Sigmoid colon (tissue), 7 donors: Measurements from ENCODE around the gene ATP1A1. TPM values are rescaled to one million over a fixed set of nuclear protein-coding genes. Genes with fewer than 3 reads are reported as not detected.

ENCODE experiments used
- DNase-seq: peaks from one replicate; pipeline ENCODE4 v3.0.0-alpha.2; 2019
- H3K27ac ChIP-seq, 4 donors: fragments of 200-600 bp; sonication (generic); one replicate each; pipeline ENCODE4 v1.5.1; 2016 to 2019; ENCODE audit warnings: mild to moderate bottlenecking in 1 of 4
- H3K27me3 ChIP-seq, 3 donors: fragments of 200-600 bp; sonication (generic); one replicate each; pipeline ENCODE4 v1.5.1; 2019; ENCODE audit warnings: mild to moderate bottlenecking in 1 of 3
- H3K36me3 ChIP-seq, 4 donors: fragments of 200-600 bp; sonication (generic); one replicate each; pipeline ENCODE4 v1.5.1; 2016 to 2019
- H3K4me1 ChIP-seq, 4 donors: fragments of 200-600 bp; sonication (generic); one replicate each; pipeline ENCODE4 v1.5.1; 2017 to 2019
- H3K4me3 ChIP-seq, 4 donors: fragments of 200-600 bp; sonication (generic); one replicate each; pipeline ENCODE4 v1.5.1; 2017 to 2019; ENCODE audit warnings: mild to moderate bottlenecking in 2 of 4, moderate library complexity in 1 of 4
- H3K9me3 ChIP-seq, 4 donors: fragments of 200-600 bp in 3 of 4; sonication (generic) in 3 of 4; one replicate each; pipeline versions ENCODE4 v1.5.1 to v1.6.1; 2013 to 2019
- CTCF ChIP-seq, 4 experiments: fragments of 450-650 bp in 3 of 4; fragments of 200-600 bp in 1 of 4; IDR thresholded peaks; one replicate each; pipeline ENCODE4 v1.5.1; 2016 to 2019; ENCODE audit warnings: antibody characterized with exemption in 4 of 4, mild to moderate bottlenecking in 3 of 4, moderate library complexity in 2 of 4
- EP300 ChIP-seq, 4 donors: sonication (generic); formaldehyde crosslinking; IDR thresholded peaks; one replicate each; pipeline ENCODE4 v1.6.1; 2017; ENCODE audit warnings: antibody characterized with exemption in 4 of 4
- POLR2A ChIP-seq, 2 donors: fragments of 450-650 bp; IDR thresholded peaks; one replicate each; pipeline ENCODE4 v1.6.1; 2016; ENCODE audit warnings: antibody characterized with exemption in 2 of 2, mild to moderate bottlenecking in 2 of 2, moderate library complexity in 2 of 2
- POLR2AphosphoS5 ChIP-seq, 4 donors: sonication (generic); formaldehyde crosslinking; IDR thresholded peaks; one replicate each; pipeline ENCODE4 v1.6.1; 2017; ENCODE audit warnings: antibody characterized with exemption in 4 of 4
- WGBS, 2 donors: extraction: QIAGEN DNeasy Blood & Tissue Kit; methylation state at CpG; one replicate each; pipeline ENCODE4 v1.1.7; 2013; 5-methylcytosine and 5-hydroxymethylcytosine counted together
- intact Hi-C: fragments of 100-400 bp; cut with DNase I; formaldehyde crosslinking; loops from one replicate; pipeline ENCODE4 v1.15.1; 2023
- polyA plus RNA-seq, 3 donors: library from polyadenylated mRNA; stranded (reverse); fragments of 200-250 nt; gene quantifications; one replicate each; pipeline ENCODE4 v1.2.3, GENCODE V29; 2013
- total RNA-seq, 4 donors: library from RNA; depleted of rRNA; stranded (reverse); fragments of >200 nt; gene quantifications; one replicate each; pipeline ENCODE4 v1.1.0, GENCODE V29; 2016
- donor health status: healthy with polysubstance abuse.
- donor health status: Bipolar disorder and iron deficiency.
- donor health status: healthy.

ATP1A1 gene
- total and polyA plus RNA-seq, 7 donors = 88.6 to 1,099 (median 101) TPM

- WGBS, 2 donors = 97% methylated on average over 1 of the region's 1 CpG
- no peak overlapping the region for H3K4me3 ChIP-seq
- no peaks in the 10 kb centered on the region for H3K9me3 ChIP-seq
- intact Hi-C loops = no loop called here
- no peak for DNase-seq
- H3K27me3 ChIP-seq = no peaks in the 10 kb centered on the region
- H3K36me3 ChIP-seq = peaks cover 47 to 100% (median 75%) of the 10 kb centered on the region in 4 donors
- no peak overlapping the region for H3K27ac ChIP-seq
- H3K4me1 ChIP-seq = no peaks in the 10 kb centered on the region
- TF ChIP-seq CTCF (IDR thresholded peaks at IDR 0.05) (no peak), EP300 (IDR thresholded peaks at IDR 0.05) (no peak), POLR2A (IDR thresholded peaks at IDR 0.05) (no peak), POLR2AphosphoS5 (IDR thresholded peaks at IDR 0.05) (no peak)
Measured at GRCh38 chr1:116396769-116397168, 23.7 kb downstream of the ATP1A1 start.

GRCh38 chr1:116397728-116398127, 24.7 kb downstream of the ATP1A1 start:
- no peaks in the 10 kb centered on the region for H3K4me1 ChIP-seq
- H3K4me3 ChIP-seq = no peak overlapping the region
- no peak for TF ChIP-seq EP300 (IDR thresholded peaks at IDR 0.05)
- TF ChIP-seq POLR2A (IDR thresholded peaks at IDR 0.05) = no peak
- TF ChIP-seq CTCF (IDR thresholded peaks at IDR 0.05) = no peak
- TF ChIP-seq POLR2AphosphoS5 (IDR thresholded peaks at IDR 0.05) = no peak
- H3K27me3 ChIP-seq = no peaks in the 10 kb centered on the region
- peaks cover 47 to 100% (median 80%) of the 10 kb centered on the region in 4 donors for H3K36me3 ChIP-seq
- H3K9me3 ChIP-seq = no peaks in the 10 kb centered on the region
- 84 to 92% methylated on average over 5 of the region's 5 CpGs for WGBS, 2 donors
- no peak overlapping the region for H3K27ac ChIP-seq
- intact Hi-C loops = no loop called here
- DNase-seq = no peak

- Histone ChIP-seq H3K4me1 (no peaks in the 10 kb centered on the region), H3K9me3 (no peaks in the 10 kb centered on the region), H3K4me3 (no peak overlapping the region), H3K36me3 (peaks cover 50 to 100% (median 91%) of the 10 kb centered on the region in 4 donors), H3K27me3 (no peaks in the 10 kb centered on the region), H3K27ac (no peak overlapping the region)
- 90 to 96% methylated on average over 6 of the region's 6 CpGs for WGBS, 2 donors
- DNase-seq = no peak
- TF ChIP-seq EP300 (IDR thresholded peaks at IDR 0.05) = no peak
- TF ChIP-seq POLR2A (IDR thresholded peaks at IDR 0.05) = no peak
- TF ChIP-seq CTCF (IDR thresholded peaks at IDR 0.05) = no peak
- no peak for TF ChIP-seq POLR2AphosphoS5 (IDR thresholded peaks at IDR 0.05)
- intact Hi-C loops = no loop called here
Measured at GRCh38 chr1:116400780-116401179, 27.7 kb downstream of the ATP1A1 start.

GRCh38 chr1:116401646-116402176, 28.7 kb downstream of the ATP1A1 start:
- H3K27ac ChIP-seq = no peak overlapping the region
- TF ChIP-seq POLR2AphosphoS5 (IDR thresholded peaks at IDR 0.05) (no peak), EP300 (IDR thresholded peaks at IDR 0.05) (no peak), CTCF (IDR thresholded peaks at IDR 0.05) (no peak), POLR2A (IDR thresholded peaks at IDR 0.05) (no peak)
- H3K9me3 ChIP-seq = no peaks in the 10 kb centered on the region
- no peak overlapping the region for H3K4me3 ChIP-seq
- no peaks in the 10 kb centered on the region for H3K4me1 ChIP-seq
- 97 to 98% methylated on average over 3 of the region's 3 CpGs for WGBS, 2 donors
- intact Hi-C loops = no loop called here
- no peaks in the 10 kb centered on the region for H3K27me3 ChIP-seq
- peaks cover 58 to 100% (median 86%) of the 10 kb centered on the region in 4 donors for H3K36me3 ChIP-seq
- no peak for DNase-seq

- Histone ChIP-seq H3K36me3 (peaks cover 58 to 100% (median 82%) of the 10 kb centered on the region in 4 donors), H3K9me3 (no peaks in the 10 kb centered on the region), H3K27me3 (no peaks in the 10 kb centered on the region), H3K27ac (no peak overlapping the region), H3K4me1 (no peaks in the 10 kb centered on the region), H3K4me3 (no peak overlapping the region)
- intact Hi-C loops = no loop called here
- 83% methylated on average over 3 of the region's 3 CpGs for WGBS, 2 donors
- TF ChIP-seq EP300 (IDR thresholded peaks at IDR 0.05) = no peak
- no peak for TF ChIP-seq POLR2AphosphoS5 (IDR thresholded peaks at IDR 0.05)
- TF ChIP-seq CTCF (IDR thresholded peaks at IDR 0.05) = no peak
- TF ChIP-seq POLR2A (IDR thresholded peaks at IDR 0.05) = no peak
- no peak for DNase-seq
Measured at GRCh38 chr1:116402333-116402732, 29.3 kb downstream of the ATP1A1 start.
